Hematopoietic multipotent progenitor cell treated with erythropoietin and hydrocortisone succinate and interleukin-3 and kit ligand, for 4 days (in vitro differentiated cells): ENCODE measurements around the gene ALK.

ENCODE experiments used
- DNase-seq: peaks from one replicate; pipeline ENCODE4 v3.0.0-alpha.2; 2015

ALK gene

GRCh38 chr2:29787473-29788465 is 133.6 kb downstream of the ALK start:
- DNase-seq: no peak

DNA sequence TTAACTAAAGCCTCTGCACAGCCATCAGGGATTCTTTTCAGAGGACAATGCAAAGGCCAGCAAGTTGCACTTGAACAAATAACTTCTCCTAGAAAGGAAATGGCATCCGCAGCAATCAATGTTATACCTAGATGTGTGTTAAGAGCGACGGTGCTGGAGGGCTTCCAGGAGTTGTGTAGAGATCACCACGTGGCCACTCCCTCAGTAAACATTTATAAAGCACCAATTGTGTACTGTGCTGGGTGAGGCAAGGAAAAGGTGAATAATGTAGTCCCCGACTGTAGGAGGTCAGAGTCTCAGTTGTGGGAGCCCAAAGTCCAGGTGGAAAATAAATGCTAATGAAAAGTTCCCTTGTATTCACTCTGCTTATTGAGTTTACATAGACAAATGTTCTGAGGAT is 135.0 kb downstream of the ALK start:
- no peak for DNase-seq

- DNase-seq: no peak
These were observed 137.7 kb downstream of the ALK start for GRCh38 chr2:29783666-29784065.

GRCh38 chr2:29782549-29783458 is 138.6 kb downstream of the ALK start:
- DNase-seq: no peak

DNA sequence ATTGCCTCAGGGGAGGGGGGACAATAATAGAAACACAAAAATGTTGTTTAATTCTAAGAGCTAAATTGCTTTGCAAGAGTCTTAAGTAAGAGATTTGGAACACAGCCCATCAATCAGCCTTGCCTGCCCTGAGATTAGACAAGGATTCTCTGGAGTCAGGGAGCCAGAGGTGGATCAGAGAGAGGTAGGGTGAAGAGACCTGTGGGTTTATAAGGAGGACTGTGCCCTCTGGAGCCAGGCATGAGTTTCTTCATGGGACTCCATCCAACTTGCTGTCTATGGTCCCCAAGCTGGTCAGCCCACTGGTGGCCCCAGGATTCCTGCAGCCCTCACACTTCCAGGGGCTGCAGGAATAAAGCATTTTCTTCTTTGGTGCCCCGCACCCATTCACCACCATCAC is 139.3 kb downstream of the ALK start:
- DNase-seq: no peak

DNA sequence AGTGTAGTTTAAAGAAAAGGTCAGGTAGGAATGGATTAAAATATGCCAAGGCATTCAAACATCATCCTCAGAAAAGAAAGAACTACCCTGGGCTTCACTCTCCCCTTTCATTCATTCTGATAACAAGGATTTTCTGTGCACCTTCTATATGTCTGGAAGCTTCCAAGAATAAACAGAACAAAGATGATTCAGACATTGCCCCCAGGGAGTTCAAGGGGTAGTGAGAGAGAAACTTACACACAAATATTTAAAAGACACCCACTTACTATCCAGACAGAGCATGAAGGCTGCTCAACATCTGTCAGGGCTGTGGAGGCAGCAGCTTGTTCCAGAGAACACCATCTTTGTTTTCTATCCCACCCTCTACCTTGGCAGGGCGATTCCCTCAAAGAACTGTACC is 140.5 kb downstream of the ALK start:
- DNase-seq: no peak

GRCh38 chr2:29777161-29777560 is 144.2 kb downstream of the ALK start:
- no peak for DNase-seq

DNA sequence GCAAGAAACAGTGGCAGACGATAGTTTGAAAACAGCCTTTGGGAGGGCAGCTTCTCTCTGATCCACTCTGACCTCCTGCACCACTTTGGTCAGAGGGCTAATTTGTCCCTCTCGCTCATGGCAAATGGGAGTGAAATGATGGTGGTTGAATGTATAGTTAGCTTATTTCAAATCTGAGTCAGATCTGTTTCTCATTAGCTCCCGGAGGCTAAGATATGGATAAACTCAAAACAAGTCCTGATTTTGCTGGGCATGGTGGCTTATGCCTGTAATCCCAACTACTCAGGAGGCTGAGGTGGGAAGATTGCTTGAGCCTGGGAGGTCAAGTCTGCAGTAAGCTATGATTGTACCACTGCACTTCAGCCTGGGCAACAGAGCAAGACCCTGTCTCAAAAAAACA is 145.0 kb downstream of the ALK start:
- DNase-seq: no peak

GRCh38 chr2:29775937-29776336 is 145.4 kb downstream of the ALK start:
- DNase-seq: no peak

GRCh38 chr2:29774624-29775023 is 146.8 kb downstream of the ALK start:
- no peak for DNase-seq

- DNase-seq: no peak
These were observed 150.5 kb downstream of the ALK start for GRCh38 chr2:29770846-29771245.

DNA sequence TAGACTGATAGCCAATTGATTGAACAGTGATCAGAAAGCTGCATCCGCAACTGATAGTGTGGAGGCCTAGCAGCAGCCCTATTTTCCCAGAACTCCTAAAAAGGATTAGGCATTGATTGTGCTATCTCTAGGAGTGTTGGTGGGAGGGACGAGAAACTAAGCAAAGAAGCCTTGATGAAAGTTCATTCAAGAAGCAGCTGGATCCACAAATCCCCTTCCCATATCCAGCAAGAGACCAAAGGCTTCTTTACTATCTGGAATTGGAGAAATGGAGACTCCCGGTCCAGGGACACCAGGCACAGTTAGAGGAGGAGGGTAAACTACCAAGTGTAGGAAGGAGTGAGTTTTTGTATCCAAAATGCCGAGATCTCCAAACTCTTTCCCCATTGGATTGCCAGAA is 151.5 kb downstream of the ALK start:
- no peak for DNase-seq

DNA sequence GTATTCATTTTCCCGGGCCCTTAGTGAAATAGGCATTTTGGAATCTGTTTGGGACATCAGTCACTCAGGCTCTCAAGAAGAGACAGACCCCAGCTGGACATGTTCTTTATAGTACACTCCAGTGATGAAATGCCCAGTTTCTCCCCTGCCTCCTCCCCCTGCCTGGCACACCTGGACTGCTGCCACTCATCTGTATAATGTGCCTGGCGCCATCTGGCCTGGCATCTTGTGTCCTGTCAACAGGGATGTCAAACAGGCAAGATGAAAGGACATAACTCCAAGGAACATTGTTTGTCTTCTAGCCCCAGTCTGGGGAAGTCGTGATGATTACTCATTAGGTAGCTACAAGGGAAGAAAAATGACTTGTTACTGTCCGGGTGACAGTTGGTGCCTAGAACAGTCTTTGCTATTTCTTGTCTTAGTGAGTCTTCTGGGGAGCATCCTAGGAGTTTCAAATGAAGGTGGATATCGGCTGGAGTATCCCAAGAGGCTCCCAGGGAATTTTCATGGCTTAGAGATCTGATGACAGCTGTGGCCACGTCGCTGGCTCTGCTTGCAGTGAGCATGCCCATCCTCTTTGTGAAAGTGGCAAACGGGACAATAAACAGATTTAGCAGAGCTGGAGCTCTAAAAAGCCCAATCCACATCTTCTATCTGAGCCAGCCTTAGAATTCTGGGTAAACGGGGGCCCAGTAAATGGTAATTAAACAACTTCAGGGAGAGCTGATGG is 153.6 kb downstream of the ALK start:
- no peak for DNase-seq

DNA sequence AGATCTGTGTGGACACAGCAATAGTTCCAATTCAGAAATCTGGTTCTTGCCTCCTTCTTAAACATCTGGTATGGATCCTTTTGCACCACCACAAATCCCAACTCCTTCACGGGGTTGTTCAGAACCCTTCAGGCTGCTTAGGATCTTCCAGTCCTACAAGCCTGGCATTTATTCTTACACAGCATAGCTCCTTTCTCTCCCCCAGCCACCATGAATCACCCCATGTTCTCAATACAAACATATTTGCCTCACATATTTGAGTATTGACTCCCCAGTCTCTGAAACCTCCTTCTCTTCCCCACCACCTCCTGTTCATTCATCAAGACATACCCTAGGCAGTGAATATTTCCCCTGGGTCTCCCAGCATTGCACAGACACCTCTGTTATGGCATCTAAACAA is 155.2 kb downstream of the ALK start:
- no peak for DNase-seq

DNA sequence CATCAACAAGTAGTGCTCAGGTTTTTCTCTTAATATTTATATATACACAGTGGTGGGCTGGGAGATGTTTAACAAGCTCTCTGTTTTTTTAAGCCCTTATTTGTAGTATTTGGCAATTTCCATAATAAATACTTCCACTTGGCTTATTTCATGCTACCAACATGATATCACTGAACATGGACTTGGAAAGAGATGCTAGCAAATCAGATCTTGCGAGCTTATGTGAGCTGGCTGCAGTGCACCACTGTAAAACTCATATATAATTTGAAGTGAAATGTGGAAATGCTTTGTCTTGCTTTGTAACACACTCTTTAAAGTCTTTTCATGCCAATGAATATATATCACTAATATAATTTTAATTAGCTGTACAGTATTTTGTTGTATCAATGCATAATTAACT is 155.7 kb downstream of the ALK start:
- no peak for DNase-seq

GRCh38 chr2:29763371-29763770 is 158.0 kb downstream of the ALK start:
- DNase-seq: no peak

DNA sequence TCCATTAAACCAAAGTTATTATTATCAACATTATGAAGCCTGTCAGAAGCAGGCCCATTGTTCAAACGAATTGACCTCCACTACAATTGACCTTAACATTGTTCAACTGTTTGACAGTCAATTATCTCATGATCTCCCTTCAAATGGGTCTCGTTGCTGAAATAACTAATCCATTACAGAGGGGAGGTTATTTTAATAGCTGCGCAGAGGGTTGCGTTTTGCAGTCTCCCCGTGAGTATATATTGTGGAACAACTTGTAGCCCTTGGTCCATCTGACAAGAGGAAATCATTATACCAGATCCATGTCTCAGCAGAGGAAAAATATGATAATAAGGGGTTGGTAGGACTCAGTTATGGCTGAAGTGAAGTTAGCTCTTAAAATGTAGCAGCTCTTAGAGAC is 159.1 kb downstream of the ALK start:
- DNase-seq: no peak

- DNase-seq: no peak
These were observed 160.1 kb downstream of the ALK start for GRCh38 chr2:29761278-29761677.

- no peak for DNase-seq
These were observed 161.4 kb downstream of the ALK start for GRCh38 chr2:29760008-29760407.

DNA sequence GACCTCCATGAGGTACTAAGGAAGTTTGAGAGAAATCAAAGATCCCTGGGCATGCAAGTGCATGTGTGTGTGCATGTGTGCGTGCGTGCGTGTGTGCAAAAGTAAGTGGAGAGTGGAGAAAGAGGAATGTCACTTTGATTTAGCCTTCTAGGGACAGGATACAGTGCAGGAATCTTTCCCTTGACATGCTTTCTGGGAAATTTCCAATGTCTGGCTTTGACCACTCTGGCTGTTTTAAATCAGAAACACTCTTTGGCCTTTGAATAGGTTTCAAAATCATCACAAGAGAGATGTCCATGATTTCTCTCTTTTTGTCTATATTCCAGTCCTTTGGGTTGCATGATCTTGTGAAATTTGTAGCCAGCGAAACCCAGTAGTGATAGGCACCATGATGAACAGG is 162.0 kb downstream of the ALK start:
- no peak for DNase-seq

DNA sequence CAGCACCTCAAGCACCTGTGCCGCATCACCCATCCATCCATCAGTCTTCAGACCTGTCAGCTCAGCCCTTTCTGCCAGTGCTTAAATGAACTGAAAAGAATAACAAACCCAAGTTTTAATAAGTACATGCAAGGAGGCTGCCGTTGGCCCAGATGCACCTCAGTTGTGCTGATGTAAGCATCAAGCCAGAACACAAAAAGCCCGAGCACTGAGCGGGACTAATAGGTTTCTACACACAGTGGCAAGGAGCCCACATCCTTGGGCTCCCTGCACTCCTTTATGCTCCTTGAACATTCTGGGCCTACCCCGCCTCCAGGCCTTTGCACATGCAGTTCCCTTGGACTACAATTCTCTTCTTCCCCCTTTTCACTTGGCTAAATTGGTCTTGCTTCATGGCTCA is 165.6 kb downstream of the ALK start:
- DNase-seq: no peak

GRCh38 chr2:29755233-29755632 is 166.2 kb downstream of the ALK start:
- DNase-seq: no peak
